Hematopoietic multipotent progenitor cell treated with erythropoietin and hydrocortisone succinate and interleukin-3 and kit ligand, for 17 days (in vitro differentiated cells): ENCODE measurements around the gene DPP9.

Source experiments
- DNase-seq: peaks from one replicate; pipeline ENCODE4 v3.0.0-alpha.2; 2015; ENCODE audit warnings: low spot score

DPP9 gene

DNA sequence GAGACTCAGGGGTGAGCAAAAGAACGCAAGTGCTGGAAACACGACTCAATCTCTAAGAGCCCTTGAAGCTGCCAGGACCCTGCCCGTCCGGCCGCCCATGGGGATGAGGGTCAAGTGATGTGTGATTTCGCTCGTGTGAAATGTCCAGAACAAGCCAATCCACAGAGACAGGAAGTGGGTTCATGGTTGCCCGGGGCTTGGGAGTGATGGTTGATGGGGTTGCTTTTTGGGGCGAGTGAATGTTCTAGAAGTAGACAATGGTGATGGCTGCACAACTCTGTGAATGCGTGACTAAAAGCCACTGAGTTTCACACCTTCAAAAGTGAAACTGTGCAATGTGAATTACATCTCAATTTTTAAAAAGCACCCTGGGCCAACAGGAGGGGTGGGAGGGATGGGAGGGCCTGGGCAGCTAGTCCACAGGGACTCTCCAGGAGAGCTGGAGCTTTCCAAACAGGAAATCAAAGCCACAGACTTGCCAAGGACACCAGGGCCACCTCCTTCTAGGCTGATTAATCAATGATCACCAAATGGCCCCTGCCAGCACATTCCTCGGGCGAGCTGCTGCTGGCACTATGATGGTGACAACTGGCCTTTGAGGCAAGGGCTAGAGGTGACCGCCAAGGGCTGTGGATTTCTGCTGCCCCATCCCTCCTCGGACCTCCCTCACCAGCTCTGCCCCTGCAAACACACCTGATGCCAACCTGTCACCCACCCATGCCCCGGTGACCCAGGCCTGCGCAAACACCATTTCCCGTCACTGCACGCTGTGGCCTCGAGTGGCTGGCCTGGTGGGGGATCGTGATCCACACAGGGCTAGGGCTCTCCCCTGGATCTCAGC is 14.0 kb downstream of the DPP9 start:
- DNase-seq = no peak

GRCh38 chr19:4707956-4708650 is 15.5 kb downstream of the DPP9 start:
- no peak for DNase-seq

DNA sequence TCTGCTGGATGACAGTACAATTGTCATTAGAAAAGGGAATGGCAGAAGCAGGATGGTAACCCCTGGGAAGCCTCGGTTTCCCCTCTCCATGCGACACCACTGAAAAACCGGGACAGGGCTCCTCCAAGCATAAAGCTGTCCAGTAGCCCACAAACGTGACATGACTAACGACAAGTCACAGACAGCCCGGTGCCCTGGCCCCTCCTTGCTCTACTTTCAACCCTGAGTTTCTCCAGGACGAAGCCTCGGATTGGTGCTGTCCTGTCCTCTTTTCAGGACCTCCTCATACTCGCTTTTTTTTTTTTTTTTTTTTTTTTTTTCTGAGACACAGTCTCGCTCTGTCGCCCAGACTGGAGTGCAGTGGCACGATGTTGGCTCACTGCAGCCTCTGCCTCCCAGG is 16.3 kb downstream of the DPP9 start:
- no peak for DNase-seq

DNA sequence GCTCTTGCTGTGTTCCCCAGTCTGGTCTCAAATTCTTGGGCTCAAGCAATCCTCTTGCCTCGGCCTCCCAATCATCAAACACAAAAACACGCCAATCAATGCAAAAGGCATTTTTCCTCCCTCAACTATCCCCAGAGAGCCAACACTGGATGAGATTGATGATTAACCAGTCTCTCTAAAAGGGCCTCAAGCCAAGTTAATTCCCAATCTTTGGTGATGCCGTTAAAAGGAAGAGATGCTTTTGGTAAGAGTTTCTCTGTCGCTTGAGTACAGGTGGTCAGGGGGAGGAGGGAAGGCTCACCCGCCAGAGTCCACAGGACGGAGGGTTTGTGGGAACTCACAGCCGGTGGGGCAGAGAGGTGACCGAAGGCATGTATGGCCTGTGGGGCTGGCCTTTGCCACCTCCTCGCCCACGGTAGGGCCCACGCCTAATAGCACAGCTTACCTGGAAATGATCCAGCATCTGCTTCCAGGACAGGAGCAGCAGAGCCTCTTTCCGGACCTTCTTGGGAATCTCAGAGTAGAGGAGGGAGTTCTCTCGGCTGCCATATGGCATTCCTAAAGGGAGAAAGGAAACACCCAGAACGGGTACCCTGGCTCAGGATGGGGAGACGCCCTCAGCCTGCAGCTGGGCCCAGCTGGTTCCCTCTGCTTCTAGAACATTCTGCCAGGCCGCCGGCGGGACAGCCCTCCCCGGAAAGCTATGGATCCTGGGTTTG is 18.1 kb downstream of the DPP9 start:
- DNase-seq = no peak

DNA sequence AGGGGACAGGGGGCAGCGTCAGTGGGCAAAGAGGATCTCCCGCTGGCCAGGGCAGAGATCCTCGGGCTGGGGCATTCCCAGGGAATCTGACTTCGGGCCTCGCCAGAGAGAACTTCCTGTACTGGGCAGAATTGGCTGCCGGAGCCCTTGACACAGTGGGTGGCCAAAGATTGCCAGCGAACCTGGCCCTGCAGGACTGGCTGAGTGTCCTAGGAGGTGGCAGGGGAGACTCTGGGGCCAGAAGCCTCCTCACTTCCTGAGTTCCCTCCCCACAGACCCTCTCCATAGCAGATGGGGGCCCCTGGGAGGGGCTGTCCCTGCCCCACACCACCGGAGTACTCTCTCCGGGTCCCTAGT is 19.3 kb downstream of the DPP9 start:
- no peak for DNase-seq

- no peak for DNase-seq
These were observed 19.8 kb downstream of the DPP9 start for GRCh38 chr19:4703671-4704316.

DNA sequence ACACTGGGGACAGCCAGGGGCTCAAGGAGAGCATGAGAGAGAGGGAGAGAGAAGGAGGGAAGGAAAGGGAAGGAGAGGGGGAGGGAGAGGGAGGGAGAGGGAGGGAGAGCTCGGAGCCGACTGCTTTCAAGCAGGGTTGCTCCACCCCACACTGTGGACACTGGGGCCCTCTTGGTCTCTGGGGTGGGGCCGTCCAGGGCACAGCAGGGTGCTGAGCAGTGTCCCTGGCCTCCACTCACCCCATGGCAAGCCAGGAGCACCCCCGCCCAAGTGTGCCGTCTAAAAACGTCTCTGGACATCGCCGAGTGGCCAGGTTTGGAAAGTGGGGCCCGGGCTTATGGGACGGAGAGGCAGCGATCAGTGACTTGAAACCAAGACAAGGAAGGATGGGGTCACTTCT is 20.9 kb downstream of the DPP9 start:
- no peak for DNase-seq

DNA sequence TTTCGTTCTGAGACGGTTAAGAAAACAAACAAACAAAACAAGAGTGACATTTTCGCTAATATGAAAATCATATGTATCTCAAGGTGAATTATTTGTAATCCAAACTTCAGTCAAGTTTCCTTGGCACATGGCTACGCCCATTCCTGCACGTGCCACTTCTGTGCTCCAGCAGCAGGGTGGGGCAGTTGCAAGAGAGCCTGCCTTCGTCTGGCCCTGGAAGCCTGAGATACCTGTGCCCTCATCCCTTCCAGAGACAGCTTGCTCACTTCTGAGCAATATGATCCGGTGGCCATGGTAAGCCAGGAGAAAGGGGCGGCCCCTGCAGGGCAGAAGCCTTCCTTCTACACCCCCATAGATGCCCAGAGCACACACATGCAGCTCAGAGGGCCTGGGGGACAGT is 22.1 kb downstream of the DPP9 start:
- DNase-seq = no peak

DNA sequence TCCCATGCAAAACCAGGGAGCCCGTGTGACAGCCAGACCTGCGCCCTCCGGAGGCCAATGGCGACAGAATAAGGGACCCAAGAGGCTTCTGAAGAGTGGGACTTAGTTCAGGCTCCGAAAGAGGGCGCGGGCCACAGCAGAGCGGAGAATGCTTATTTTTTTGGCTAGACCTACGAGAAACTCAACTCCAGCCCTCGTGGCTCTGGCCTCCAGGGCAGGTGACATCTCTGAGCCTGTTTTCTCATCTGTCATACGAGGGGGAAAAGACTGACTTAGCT is 23.0 kb downstream of the DPP9 start:
- no peak for DNase-seq

DNA sequence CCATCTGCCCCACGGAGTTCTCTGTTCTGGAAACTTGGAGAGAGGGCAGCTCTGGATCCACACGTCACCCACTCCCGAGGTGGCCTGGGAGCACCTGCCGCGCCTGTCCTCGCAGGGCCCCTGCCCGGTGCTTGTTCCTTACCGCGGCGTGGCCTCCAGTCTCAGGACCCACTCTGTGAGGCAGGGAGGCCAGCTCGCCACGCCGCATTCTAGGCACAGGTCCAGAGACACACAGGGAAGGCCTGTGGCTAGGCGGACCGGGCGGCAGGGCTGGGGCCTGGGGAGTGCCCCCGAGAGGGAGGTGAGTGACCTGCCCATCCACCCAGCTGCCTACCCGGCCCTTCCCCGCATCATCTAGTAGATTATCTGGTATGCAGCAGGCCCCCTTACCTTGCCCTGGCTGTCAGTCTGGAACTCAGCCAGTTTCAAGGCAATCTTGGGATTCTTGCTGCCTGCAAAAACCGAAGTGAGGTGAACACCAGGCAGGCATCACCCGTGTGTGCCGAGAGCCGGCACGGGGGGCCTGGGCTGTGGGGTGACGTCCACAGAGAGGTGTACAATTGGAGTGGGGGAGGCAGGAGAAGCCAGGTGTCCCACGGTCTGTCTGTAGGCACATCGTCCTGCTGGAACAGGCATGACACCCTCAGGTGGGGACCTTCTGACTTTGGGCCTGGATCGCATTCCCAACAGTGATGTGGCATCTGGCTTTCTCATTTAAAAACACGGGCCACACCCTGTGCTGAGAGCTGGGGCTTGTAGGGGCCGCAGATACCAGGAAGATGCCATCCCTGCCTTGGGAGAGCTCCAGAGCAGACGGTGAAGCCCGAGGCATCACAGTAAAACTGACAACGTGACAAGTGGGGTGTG is 23.6 kb downstream of the DPP9 start:
- DNase-seq = no peak

DNA sequence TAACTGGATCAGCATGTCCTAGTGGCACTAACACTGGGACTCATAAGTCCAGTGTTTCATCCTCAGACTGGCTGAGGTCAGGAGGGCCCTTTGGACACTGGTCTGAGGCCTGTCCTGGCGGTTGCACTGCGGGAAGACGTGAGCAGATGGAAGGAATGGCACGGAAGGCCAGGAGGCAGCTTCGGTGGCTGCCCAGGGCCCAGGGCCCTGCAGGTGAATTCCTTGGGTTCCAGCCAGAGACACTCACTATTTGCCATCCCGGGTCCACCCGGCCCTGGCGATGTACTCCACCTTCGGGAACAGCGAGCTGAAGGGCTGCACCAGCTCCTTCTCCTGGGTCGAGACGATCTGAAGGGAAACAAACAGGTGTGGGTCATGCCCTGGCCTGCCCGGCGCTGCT is 26.3 kb downstream of the DPP9 start:
- DNase-seq = no peak

DNA sequence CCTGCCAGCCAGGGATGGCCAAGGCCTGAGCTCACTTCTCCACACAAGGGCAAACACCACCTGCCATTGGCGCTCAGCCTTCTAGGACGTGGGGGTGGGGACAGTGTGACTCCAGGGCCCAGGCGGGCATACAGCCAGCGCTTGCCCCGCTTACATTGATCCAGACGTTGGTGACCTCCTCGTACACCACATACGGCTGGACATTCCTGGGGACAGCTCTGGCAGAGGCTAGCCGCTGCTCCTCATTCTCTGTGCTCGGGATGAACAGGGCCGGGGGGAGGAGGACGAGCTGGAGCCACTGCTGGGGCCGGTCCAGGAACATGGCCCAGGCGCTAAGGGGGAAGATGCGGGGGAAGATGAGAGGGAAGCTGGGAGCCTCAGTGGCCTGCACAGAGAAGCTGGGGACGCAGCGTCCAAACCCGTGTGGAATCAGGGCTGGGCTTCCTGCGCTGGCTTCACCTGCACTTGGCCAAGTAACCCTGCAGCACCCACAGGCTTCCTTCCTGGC is 28.4 kb downstream of the DPP9 start:
- DNase-seq = no peak

GRCh38 chr19:4694211-4694987 is 29.2 kb downstream of the DPP9 start:
- DNase-seq = no peak

DNA sequence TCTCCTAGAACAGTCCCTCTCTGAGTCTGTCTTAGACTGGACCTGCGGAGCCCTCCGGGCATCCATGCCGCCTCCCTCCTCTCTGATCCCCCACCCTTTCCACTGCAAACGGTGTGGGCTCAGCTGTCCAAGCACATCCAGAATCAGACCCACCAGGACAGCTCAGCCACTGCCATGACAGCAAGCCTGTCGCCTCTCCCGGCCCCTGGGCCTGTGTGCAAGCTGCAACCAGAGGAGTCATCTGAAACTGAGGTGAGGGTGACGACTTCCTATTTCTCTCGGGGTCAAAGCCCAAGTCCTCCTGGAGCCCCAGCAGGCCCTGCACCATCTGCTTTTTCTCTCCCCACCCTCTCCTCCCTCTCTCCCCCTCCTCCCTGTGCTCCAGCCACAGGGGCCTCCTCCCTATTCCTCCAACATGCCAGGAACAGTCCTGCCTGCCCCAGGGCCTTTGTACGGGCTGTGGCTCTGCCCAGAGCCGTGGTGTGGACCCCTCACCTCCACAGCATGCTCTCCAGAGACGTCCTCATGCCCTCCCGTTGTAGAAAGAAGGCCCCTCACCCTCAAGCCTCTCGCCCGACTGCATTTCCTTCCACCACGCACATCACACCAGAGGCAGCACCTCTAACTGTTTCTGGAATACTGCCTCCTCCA is 30.0 kb downstream of the DPP9 start:
- DNase-seq = no peak

- DNase-seq = no peak
These were observed 30.6 kb downstream of the DPP9 start for GRCh38 chr19:4693078-4693350.

DNA sequence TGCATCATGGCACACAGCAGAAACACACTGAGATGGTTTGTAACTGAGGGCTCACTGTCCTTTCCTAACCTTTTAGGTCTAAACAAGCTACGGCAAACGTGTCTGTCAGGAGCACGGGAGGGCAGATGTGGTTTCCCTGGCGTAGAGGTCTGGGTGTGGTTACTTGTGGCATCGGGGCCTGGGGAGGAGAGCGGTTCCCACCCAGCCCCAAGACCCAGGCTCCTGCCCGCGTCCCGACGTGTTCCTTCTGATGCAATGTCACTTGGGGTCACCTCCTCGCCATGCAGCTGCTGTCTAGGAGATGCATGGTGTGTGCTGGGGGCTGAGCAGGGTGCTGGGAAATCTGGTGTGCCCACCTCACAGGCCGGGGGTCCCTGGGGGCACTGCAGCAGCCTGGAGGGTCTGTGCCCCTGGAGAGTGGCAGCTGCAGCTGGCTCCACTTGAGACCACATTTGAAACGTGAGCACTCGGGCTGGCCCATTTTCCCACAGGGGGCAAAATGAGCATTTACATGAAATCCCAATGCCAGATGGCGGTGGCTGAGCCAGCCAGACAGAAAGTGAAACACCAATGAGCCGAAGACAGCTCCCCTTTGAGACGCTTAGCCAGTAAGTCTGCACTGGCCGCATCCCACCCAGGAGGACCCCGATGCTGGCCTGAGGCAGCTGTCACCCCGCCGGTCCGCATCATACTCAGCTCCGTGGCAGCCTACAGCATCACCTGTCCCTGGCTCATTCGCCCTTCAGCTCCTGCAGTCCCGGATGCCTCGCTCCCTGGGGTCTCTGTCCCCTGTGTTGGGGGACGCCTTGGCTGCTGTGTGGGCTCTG is 31.2 kb downstream of the DPP9 start:
- DNase-seq = no peak

GRCh38 chr19:4691373-4691772 is 32.3 kb downstream of the DPP9 start:
- no peak for DNase-seq

- no peak for DNase-seq
These were observed 33.3 kb downstream of the DPP9 start for GRCh38 chr19:4690361-4690760.

- DNase-seq = no peak
These were observed 34.2 kb downstream of the DPP9 start for GRCh38 chr19:4689403-4689802.

- DNase-seq = no peak
These were observed 35.1 kb downstream of the DPP9 start for GRCh38 chr19:4688587-4688986.
